ENCODE measurements around the gene LDHA. TPM values are rescaled to one million over a fixed set of nuclear protein-coding genes. Genes with fewer than 3 reads are reported as not detected.

The LDHA gene
- total and polyA plus RNA-seq, 2 donors from 2014 or later = 466 to 755 TPM

GRCh38 chr11:18365741-18366140 lies 28.6 kb upstream of the LDHA start:
- no peak for FAIRE-seq
- TF ChIP-seq CTCF (IDR thresholded peaks at IDR 0.05; ENCODE audit: borderline replicate concordance, extremely low read depth, insufficient read depth) = no peak
- H3K4me3 ChIP-seq (ENCODE audit: low read length in 3 of 3) = no peak overlapping the region
- no peak overlapping the region for H3K9ac ChIP-seq (ENCODE audit: low read length in 3 of 3)
- intact Hi-C loops (cut with DNase I) = no loop called here
- peak in 1 of 5 donors; percentile 29 for DNase-seq
- no peaks in the 10 kb centered on the region for H3K27me3 ChIP-seq (ENCODE audit: control insufficient read depth, insufficient read depth, low read length)
- H3K27ac ChIP-seq (ENCODE audit: low read depth in 2 of 2, low read length in 2 of 2) = no peak overlapping the region
- H3K9me3 ChIP-seq (ENCODE audit: control insufficient read depth in 2 of 3, insufficient read depth in 1 of 3, low read length in 3 of 3) = no peaks in the 10 kb centered on the region
- H3K4me1 ChIP-seq (ENCODE audit: control insufficient read depth in 2 of 3, insufficient read depth in 2 of 3, low read depth in 1 of 3, low read length in 3 of 3) = no peaks in the 10 kb centered on the region
- peaks cover 7 to 37% (median 23%) of the 10 kb centered on the region in 3 donors for H3K36me3 ChIP-seq (ENCODE audit: control insufficient read depth in 2 of 3, insufficient read depth in 3 of 3, low read length in 3 of 3)

GRCh38 chr11:18366286-18366685 lies 28.1 kb upstream of the LDHA start:
- no peak for FAIRE-seq
- Histone ChIP-seq H3K36me3 (ENCODE audit: control insufficient read depth in 2 of 3, insufficient read depth in 3 of 3, low read length in 3 of 3) (peaks cover 7 to 37% (median 23%) of the 10 kb centered on the region in 3 donors), H3K4me1 (ENCODE audit: control insufficient read depth in 2 of 3, insufficient read depth in 2 of 3, low read depth in 1 of 3, low read length in 3 of 3) (no peaks in the 10 kb centered on the region), H3K27ac (ENCODE audit: low read depth in 2 of 2, low read length in 2 of 2) (no peak overlapping the region), H3K9me3 (ENCODE audit: control insufficient read depth in 2 of 3, insufficient read depth in 1 of 3, low read length in 3 of 3) (no peaks in the 10 kb centered on the region), H3K4me3 (ENCODE audit: low read length in 3 of 3) (no peak overlapping the region), H3K27me3 (ENCODE audit: control insufficient read depth, insufficient read depth, low read length) (no peaks in the 10 kb centered on the region), H3K9ac (ENCODE audit: low read length in 3 of 3) (no peak overlapping the region)
- intact Hi-C loops (cut with DNase I) = no loop called here
- no peak for TF ChIP-seq CTCF (IDR thresholded peaks at IDR 0.05; ENCODE audit: borderline replicate concordance, extremely low read depth, insufficient read depth)
- no peak for DNase-seq

- no peaks in the 10 kb centered on the region for H3K9me3 ChIP-seq (ENCODE audit: control insufficient read depth in 2 of 3, insufficient read depth in 1 of 3, low read length in 3 of 3)
- FAIRE-seq = no peak
- intact Hi-C loops (cut with DNase I) = no loop called here
Measured at GRCh38 chr11:18367431-18367830, 26.9 kb upstream of the LDHA start.

More at GRCh38 chr11:18367431-18367830, 26.9 kb upstream of the LDHA start:
- H3K9ac ChIP-seq (ENCODE audit: low read length in 3 of 3) = no peak overlapping the region
- no peak for DNase-seq
- H3K27me3 ChIP-seq (ENCODE audit: control insufficient read depth, insufficient read depth, low read length) = no peaks in the 10 kb centered on the region
- TF ChIP-seq CTCF (IDR thresholded peaks at IDR 0.05; ENCODE audit: borderline replicate concordance, extremely low read depth, insufficient read depth) = no peak
- H3K36me3 ChIP-seq (ENCODE audit: control insufficient read depth in 2 of 3, insufficient read depth in 3 of 3, low read length in 3 of 3) = peaks cover 5 to 30% (median 16%) of the 10 kb centered on the region in 3 donors
- no peaks in the 10 kb centered on the region for H3K4me1 ChIP-seq (ENCODE audit: control insufficient read depth in 2 of 3, insufficient read depth in 2 of 3, low read depth in 1 of 3, low read length in 3 of 3)
- no peak overlapping the region for H3K4me3 ChIP-seq (ENCODE audit: low read length in 3 of 3)
- no peak overlapping the region for H3K27ac ChIP-seq (ENCODE audit: low read depth in 2 of 2, low read length in 2 of 2)

Data from kidney (tissue), 14 donors.